SKM-1 treated with dmso at 0.1 percent for 144 hours (cell line): ENCODE results near the gene PRXL2B.
"Not testable (repeated sequence)": the region's sequence is repeated elsewhere in the genome, so short reads cannot be mapped to it uniquely, and the experiment has no call there.

ENCODE experiments used
- DNase-seq: peaks from one replicate; lab custom pipeline; 2025; ENCODE audit not compliant: unreplicated experiment; lab: John Stamatoyannopoulos, UW

The PRXL2B gene

DNA sequence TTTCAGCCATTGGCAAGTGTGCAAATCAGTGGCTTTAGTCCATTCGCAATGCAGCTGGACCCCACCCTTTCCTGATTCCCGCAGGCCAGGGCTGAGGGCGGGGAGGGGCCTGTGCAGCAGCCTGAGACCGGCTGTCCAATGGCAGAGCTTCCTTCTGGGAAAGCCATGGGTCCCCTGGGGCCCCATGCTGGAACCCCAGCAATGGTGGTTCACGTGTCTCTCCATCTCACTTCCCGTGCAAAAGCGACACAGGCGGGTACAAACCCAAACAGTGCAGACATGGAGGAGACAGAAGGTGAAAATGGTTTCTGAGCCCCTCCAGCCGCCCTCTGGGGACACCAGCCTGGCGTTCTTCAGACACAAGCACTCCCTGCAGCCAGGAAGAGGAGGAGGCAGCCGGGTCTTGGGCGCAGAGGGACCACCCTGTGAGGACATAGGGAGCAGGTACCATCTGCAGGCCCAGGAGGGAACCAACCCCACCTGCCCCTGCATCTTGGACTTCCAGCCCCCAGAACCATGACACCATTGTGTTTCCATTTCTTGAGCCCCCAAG, 36.2 kb upstream of the PRXL2B start:
- DNase-seq: not testable (repeated sequence)

DNA sequence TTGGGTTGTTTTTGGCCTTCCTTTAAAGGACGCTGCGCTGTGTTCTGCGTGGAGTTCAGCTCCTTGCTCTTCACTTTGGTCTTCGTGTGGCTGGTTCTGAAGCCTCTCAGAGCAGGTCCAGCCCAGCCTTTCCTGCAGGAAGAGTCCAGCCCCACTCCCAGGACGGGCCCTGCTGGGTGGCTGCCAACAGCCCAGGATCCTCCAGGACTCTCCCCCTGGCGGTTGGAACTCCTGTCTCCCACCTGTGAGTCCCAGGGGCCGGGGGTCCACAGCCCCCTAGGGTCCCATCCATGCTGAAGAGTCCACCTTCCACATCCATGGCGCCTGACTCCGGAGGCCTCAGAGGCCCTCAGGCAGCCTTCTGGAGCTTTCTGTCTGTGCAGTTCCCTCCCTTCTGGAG, 35.0 kb upstream of the PRXL2B start:
- DNase-seq: not testable (repeated sequence)

DNA sequence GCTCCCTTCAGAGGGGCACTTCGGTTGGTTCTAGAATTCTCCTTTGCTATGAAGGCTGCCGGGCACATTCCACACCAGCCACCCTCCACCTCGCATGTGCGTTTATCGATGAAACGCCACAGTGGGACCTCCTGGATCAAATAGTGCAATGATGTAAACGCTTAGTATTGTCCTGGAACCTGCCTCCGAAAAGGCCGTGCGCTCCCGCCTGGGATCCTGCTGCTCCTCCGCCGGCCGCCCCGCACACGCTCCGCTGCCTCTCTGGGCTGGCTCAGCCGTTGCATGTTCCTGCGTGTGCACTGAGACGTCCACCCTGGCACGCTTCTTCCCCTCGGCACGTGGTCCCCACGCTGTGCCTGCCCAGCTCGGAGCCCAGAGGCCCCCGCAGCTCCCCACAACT, 34.4 kb upstream of the PRXL2B start:
- no peak for DNase-seq

DNA sequence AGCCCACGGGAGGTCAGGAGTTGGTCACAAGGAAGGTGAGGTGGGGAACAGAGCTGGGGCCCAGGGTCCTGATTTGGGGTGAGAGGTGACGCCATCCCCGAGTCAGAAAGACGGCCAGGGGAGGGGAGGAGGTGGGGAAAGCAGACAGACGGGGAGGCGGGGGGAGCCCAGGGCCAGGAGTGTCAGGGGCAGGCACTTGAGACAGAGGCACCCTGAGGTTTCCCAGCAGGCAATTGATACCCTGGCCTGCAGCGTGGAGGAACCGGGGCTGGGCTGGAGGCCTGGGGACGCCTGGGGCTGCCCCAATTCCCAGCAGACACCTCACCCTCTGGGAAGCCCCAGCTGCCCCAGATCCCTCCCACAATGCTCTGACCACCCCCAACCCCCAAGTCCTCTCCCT, 33.5 kb upstream of the PRXL2B start:
- not testable (repeated sequence) for DNase-seq

DNA sequence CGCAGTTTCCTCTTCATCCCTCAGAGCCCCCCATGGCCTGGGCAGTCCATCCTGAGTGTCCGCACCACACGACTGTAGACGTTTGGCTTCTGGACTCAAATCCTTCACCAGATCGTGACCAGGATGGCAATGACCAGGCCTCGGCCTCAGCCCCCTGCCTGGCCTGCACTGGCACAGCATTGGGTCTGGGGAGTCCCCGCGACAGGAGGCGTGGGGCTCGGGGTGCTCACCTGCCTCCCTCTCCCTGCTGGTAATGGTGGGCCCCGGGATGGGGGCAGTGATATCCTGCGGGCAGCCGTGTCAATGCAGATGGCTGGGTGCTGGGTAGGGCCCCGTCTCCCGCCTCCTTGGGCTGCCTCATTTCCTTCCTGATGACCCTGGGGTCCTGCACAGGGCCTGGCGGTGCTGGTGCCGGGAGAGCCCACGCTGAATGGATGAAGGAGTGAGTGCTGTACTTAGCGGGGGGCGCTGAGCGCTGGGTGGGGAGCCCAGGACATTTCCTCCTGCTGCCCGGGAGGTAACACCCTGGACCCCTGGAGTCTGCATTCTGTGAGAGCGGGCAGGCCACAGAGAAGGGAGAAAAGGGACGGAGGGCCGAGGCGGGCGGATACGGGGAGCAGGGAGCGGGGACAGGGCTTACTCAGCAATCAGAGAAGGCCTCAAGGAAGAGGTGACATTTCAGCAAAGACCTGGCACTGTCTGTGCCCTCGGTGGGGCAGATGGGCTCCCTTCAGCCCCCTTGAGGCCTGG, 32.5 kb upstream of the PRXL2B start:
- DNase-seq: no peak

DNA sequence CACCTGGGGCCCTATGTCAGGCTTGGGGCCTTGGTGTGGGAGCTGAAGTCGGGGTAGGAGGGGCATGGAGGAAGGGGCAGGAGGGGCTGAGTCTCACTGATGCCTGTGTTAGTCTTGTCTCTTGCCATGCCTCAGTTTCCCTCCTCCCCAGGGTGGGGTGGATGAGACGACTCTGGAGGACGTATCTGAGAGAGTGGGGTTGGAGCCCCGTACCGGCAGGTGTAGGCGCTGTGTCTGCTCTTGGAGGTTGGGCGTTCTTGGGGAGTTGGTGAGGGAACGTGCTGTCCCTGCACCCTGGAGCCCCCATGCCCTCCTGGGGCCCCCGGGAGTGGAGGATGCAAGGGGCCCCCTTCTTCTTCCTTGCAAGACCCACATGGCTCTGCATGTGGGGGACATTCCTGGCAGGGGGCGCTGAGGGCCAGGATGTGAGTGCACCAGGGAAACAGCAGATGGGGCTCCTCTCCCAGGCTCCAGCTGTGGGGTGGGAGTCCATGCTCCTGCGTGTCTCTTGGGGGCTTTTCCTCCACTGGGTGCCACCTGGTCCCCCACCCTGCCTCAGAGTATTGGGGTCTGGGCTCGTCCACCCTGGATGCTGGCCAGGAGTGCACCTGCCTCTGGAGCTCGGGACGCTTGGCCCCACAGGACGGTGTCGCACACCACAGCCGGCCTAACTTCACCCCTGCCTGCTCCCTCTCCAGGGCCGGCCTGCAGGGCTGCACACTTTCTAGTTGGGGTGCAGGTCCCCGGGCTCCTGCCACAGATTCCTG, 31.8 kb upstream of the PRXL2B start:
- DNase-seq: no peak

DNA sequence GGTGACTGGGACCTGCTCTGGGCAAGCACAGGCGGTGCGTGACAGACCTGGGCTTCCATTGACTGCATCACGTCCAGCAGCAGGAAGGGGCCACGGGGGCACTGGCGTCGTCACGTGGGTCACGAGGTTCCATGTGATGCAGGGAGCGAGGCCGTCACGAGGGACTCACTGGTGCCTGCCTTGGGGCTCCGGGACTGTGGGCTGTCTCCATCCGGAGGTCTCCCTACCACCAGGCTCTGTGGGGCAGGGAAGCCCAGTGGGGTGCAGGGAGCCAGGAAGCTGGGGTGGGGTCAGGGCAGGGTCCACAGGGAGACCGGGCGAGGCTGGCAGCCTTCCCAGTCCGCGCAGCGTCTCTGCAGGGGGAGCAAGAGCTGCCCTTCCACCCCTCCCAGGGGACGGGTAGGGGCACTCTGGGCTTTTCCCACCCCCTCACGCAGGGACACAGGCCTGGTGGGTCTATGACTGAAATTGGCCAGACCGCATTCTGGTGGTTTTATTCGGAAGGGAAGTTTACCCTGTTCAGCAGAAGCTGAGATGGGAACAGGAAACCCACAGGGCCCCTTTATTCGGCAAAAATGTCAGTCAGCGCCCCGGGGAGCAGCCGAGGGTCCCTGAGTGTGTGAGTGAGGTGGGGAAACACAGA, 30.8 kb upstream of the PRXL2B start:
- peak; percentile 60 for DNase-seq

DNA sequence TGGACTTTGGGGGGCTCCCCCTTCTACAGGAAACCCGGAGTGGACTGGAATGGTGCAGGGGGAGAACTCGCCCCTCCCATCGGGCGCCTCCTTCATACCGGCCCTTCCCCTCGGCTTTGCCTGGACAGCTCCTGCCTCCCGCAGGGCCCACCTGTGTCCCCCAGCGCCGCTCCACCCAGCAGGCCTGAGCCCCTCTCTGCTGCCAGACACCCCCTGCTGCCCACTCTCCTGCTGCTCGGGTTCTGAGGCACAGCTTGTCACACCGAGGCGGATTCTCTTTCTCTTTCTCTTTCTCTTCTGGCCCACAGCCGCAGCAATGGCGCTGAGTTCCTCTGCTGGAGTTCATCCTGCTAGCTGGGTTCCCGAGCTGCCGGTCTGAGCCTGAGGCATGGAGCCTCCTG, 30.3 kb upstream of the PRXL2B start, which contains the start of gene TNFRSF14:
Gene TNFRSF14, plus strand, starts transcription at position 95 of the 401 bp plus-strand sequence. Its CDS starts 294 bp downstream, at position 389.
- DNase-seq: no peak

DNA sequence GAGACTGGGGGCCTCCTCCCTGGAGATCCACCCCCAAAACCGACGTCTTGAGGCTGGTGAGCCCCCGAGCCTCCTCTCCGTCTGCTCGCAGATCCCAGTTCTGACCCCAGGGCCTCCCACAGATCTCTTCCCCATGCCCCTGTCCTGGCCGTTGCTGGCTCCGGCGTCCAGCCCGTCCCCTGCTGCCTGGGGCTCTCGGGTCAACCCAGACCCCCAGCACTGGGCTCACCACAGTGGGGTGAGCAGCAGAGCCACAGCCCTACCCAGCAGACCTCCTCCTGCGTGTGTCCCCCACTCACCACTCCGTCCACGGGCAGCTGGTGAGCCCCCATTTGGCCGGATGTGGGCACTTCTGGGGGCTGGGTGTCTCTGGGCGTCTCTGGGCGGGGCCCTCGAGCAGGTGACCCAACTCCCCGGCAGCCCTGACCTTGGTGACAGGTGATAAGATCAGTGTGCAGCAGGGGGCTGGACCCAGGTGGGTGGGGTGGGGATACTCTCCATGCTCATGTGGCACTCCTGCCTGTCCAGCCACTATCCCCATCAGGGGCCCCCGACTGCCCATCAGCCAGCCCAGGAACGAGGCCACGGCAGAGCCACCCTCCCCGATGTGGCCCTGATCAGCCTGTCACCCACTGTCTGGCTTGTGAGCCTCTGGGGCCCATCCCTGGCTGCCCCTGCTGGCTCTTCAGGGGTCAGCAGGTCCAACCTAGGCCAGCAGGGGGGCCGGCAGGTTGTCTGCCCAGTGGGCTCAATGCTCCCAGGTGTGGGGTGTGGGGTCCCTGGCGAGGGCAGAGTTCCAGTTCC, 29.7 kb upstream of the PRXL2B start:
- DNase-seq: no peak

DNA sequence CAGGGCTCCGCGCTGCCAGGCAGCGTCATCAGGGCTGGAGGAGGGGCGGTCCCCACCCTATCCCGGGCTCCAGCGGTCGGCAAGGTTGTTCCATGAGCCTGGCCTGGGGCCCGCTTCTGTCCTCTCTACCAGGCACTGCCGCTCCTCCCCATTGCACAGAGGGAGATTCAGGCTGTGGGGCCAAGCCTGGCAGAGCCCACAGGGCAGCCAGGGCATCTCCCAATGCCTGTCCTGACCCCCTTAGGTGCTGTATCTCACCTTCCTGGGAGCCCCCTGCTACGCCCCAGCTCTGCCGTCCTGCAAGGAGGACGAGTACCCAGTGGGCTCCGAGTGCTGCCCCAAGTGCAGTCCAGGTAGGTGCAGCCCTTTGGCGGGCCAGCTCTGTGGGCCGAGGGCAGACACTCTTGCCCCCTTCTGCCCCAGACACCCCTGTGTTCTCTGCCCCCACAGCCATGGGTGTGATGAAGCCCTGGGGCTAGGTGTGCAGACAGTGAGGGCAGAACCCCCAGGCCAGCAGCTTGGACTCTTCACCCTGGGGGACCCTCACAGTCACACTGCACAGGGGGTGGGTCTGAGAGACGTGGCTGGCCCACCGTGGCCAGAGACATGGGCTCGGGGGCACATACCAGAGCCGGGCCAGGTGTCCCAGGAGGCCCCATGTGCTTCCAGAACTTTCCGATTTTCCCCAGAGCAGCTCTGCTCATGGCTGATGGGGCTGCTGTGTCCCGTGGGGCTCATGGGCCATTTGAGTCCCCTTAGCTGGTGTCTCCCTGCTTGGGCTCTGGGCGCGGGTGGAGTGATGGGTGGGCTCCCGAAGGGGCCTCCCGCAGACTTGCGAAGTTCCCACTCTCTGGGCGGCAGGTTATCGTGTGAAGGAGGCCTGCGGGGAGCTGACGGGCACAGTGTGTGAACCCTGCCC, 28.8 kb upstream of the PRXL2B start:
- DNase-seq: no peak

DNA sequence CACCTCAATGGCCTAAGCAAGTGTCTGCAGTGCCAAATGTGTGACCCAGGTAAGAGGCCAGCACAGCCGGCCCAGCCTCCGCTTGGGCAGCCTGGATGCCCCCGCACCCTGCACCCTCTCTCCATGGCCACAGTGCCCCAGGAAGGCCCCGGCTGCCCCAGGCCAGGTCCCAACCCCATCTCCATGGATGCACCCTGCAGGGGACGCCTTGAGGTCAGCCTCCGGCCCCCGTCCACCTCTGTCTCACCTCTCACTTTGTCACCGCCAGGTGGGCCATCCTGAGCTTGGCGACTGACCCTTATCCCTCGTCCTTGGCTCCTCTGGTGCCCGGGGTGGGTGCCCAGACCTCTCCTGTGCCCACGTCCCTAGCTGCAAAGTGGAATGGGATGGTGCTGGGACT, 28.2 kb upstream of the PRXL2B start:
- no peak for DNase-seq

DNA sequence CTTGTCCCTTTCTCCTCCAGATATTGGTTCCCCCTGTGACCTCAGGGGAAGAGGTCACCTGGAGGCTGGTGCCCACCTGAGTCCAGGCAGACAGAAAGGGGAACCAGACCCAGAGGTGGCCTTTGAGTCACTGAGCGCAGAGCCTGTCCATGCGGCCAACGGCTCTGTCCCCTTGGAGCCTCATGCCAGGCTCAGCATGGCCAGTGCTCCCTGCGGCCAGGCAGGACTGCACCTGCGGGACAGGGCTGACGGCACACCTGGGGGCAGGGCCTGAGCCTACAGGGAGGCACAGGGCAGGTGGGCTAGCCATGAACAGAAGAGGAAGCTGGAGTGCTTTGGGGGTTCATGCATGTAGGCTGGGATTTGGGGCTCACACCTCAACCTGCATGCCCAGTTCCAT, 27.7 kb upstream of the PRXL2B start:
- DNase-seq: no peak

DNA sequence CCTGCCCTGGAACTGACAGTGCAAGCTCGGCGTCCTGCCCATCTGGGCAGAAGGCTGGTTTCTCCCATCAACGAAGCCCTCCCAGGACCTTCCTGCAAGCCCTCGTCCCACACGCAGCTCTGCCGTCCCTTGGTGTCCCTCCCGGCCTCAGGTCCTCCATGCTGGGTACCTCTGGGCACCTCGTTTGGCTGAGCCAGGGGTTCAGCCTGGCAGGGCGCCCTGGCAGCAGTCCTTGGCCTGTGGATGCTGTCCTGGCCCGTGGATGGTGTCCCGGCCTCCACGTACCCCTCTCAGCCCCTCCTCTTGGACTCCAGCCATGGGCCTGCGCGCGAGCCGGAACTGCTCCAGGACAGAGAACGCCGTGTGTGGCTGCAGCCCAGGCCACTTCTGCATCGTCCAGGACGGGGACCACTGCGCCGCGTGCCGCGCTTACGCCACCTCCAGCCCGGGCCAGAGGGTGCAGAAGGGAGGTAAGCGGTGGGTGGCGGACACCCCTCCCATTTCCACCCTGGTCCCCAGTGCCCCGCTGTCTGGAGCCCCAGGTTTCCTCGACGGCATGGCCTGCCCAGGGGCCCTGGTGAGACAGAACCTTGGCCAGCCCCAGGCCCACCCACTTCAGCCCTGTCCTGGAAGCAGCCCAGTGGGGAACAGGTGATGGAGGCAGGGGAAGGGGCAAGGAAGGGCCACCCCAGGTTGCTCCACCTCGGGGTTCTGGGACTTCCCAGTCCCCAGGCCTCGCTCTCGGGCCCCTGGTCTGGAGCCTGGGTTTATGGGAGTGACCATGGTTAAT, 26.9 kb upstream of the PRXL2B start:
- DNase-seq: no peak

DNA sequence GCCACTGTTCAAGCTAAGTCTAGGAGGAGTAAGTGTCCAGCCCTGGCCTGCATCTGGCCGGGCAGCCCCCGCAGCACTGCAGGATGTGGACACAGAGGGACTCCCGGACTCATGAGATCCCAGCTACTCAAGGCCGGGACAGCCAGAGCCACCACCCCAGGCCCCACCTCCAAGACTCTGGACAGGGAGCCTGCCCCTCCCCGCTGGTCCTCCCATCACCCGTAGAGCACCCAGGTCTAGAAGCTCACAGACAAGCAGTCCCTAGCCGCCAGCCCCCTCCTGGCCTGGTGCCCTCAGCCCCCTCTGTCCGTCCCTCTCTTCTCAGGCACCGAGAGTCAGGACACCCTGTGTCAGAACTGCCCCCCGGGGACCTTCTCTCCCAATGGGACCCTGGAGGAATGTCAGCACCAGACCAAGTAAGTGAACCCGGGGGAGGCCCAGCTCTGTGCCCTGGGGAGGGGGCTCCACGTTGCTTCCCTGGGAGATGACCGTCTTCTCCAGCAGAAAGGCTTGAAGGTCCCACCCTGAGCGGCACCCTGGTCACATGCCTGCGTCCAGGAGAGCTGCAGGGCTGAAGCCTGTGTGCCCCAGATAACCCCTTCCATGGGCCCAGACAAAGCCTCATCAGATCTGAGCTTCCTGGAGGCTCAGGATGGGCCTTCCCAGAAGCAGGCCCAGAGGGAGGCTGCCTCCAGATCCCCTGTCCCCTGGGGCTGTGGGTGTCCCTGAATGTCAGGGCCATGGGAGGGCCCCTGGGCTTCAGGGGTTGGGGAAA, 26.1 kb upstream of the PRXL2B start:
- no peak for DNase-seq

DNA sequence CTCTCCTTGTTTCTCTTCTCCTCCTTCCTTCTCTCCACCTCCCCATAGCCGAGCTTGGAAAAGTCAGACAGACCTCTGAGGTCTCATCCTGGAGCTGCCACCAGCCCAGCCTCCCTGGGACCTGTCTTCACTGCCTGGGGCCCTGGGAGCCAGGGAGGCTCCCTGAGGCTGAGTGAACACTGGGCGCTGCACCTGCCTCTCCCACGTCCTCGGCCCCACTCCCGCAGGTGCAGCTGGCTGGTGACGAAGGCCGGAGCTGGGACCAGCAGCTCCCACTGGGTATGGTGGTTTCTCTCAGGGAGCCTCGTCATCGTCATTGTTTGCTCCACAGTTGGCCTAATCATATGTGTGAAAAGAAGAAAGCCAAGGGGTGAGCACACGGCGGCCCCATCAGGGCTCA, 25.1 kb upstream of the PRXL2B start:
- no peak for DNase-seq

DNA sequence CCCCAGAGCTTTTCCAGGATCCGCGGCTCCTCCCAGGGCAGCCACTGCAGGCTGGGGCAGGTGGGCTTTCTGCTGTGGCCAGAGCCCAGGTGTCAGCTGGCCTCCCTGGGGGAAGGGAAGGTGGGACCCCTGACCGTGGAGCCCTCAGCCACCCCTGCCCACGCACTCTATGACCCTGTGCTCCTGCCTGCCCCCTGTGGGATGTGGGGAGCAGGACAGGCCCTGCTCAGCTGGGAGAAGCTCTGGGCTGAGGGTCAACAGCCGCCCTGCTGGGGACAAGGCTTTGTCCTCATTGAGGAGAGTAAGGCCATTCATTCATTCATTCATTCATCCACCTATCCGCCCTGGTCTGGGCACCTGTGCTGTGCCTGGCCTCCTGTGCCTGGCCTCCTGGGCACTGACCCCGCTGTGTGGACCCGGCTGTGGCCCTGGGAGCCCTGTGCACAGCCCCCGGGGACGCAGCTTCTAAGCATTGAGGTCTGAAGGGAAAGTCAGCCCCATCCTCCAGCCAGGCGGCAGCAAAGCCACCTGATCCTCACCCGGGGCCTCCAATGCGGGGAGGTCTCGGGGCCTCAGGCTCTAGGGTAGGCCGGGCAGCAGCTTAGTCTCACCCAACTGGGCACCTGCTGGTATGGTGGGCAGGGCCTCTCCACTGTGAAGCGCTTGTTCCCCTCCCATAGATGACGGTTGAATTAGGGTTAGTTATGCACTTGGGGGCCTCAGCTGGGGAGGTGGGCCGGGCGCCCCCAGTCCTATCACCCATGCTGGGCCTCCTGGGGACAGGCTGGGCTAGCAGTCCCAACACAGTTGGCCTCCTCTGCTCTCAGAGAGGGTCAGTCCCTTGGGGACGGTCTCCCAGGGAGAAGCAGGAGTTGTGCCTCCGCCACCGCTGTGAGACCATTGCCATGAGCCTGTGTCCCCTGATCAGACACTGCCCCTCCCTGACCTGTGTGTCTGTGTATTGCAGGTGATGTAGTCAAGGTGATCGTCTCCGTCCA, 24.4 kb upstream of the PRXL2B start:
- DNase-seq: no peak

DNA sequence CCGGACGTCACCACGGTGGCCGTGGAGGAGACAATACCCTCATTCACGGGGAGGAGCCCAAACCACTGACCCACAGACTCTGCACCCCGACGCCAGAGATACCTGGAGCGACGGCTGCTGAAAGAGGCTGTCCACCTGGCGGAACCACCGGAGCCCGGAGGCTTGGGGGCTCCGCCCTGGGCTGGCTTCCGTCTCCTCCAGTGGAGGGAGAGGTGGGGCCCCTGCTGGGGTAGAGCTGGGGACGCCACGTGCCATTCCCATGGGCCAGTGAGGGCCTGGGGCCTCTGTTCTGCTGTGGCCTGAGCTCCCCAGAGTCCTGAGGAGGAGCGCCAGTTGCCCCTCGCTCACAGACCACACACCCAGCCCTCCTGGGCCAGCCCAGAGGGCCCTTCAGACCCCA, 23.4 kb upstream of the PRXL2B start:
- no peak for DNase-seq
